Measurements from ENCODE around the gene GUCY2F.
A peak's percentile ranks its signal among the peaks of the same experiment; 100 is the strongest.

The GUCY2F gene

DNA sequence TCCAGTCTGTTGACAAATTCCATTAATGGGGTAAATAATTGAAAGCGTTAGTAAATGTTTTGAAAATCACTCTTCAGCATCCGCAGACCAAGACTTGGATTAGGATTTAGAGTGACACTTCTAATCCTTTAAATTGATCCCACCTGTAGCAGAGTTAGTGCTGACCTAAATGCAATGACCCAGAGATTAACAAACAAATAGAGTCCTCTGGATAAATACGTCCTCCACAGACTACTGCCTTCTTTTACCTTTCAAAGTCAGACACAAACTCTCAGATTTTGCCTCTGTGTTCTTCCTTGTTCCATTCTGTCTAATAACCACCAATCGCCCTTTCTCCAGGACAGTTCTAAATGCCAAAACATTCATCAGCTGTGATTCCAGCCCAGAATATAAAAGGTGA lies at the start of gene GUCY2F:
Gene GUCY2F (minus strand): TSS at position 101 of the 400 bp plus-strand sequence. CDS start 6,150 bp downstream, outside the sequence.
- no peak for DNase-seq (ENCODE audit: low spot score)

DNA sequence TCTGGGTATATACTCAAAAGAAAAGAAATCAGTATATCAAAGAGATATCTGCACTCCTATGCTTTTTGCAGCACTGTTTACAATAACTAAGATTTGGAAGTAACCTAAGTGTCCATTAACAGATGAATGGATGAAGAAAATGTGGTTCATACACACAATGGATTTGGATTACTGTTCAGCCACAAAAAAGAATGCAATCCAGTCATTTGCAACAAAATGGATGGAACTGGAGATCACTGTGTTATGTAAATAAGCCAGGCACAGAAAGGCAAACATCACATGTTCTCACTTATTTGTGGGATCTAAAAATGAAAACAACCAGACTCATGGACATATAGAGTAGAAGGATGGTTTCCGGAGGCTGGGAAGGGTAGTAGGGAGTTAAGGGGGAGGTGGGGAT lies 37.1 kb upstream of the GUCY2F start:
- no peak for DNase-seq (ENCODE audit: low spot score)

- no peak for DNase-seq (ENCODE audit: low spot score)
Observed at GRCh38 chrX:109511113-109511512, 29.2 kb upstream of the GUCY2F start.

- no peak for DNase-seq (ENCODE audit: low spot score)
Observed at GRCh38 chrX:109508915-109509314, 27.0 kb upstream of the GUCY2F start.

GRCh38 chrX:109501176-109501575 lies 19.3 kb upstream of the GUCY2F start:
- DNase-seq (ENCODE audit: low spot score): no peak

DNA sequence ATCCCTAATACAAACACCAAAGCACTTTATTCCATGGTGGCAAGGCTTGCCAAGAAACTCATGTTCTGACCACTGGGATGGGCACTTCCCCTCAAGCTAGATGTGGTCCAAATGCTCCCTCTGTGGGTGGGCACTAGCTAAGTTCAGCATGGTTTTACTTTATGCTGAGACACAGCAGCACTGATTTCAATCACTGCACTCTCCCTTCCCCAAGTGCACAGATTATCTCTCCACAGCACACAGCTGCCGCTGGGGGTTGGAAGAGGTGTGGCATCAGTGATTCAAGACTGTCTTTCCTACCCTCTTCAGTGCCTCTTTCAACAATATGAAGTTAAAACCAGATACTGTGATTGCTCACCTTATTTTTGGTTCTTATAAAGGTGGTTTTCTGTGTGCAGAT lies 16.5 kb upstream of the GUCY2F start:
- DNase-seq (ENCODE audit: low spot score): no peak

- DNase-seq (ENCODE audit: low spot score): no peak
Observed at GRCh38 chrX:109489174-109489573, 7.3 kb upstream of the GUCY2F start.

DNA sequence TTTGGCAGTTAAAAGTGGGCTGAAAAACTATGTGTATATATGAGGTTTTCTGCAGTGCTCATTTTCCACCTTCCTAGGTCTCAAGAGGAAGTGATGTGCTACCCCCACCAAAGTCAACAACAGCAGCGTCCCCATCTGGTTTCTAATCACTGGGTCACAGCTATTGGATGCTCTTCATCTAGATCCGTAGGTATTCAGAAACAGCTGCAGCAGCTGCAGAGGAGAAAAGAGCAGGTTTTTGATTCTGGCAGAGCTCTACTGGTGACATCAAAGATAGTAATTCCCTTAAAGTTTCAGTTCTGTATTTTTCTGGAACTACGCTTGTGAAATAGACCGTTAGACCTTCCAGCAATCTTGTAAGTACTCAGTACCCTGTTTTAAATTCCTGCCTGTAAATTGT lies 5.8 kb upstream of the GUCY2F start:
- DNase-seq (ENCODE audit: low spot score): no peak

- peak; percentile 55 for DNase-seq (ENCODE audit: low spot score)
Observed at GRCh38 chrX:109485470-109486340, 3.8 kb upstream of the GUCY2F start.

- no peak for DNase-seq (ENCODE audit: low spot score)
Observed at GRCh38 chrX:109484886-109485285, 3.0 kb upstream of the GUCY2F start.

- peak; percentile 51 for DNase-seq (ENCODE audit: low spot score)
Observed at GRCh38 chrX:109475174-109475891, 6.6 kb downstream of the GUCY2F start.

DNA sequence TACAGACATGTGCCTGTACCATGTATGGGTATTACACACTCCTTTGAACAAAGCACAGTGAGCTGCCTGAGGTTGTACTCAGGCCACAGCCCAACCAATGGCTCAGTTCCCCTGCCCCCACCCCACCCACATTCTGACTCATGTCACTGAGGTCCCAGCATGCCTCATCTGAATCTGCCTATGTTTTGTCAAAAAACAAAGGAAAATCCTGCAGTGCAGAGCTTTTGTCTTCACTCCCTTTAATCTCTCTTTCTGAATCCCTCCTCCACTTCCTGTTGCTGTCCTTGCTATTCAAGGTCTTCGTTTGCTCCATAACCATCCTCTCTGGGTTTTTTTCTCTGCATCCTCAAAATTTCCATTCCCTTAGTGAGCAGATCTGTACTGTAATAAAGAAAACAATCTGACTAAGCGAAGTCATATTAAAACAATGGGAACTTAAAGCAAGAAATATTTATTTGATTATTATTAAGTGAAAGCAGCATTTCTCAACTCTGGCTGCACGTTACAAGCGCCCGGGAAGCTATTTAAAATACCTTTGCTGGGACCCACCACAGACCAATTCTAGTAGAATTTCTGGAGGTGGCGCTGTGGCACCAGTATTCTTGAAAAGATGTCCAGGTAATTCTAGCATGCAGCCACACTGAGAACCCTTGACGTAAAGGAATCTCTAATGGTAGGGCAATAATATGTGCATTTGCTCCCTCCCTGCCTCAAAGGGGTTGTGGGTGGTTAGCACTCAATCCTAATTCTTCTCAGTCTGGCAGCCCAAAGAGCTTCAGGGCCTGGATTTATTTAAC lies 8.7 kb downstream of the GUCY2F start:
- peak; percentile 9 for DNase-seq (ENCODE audit: low spot score)

DNA sequence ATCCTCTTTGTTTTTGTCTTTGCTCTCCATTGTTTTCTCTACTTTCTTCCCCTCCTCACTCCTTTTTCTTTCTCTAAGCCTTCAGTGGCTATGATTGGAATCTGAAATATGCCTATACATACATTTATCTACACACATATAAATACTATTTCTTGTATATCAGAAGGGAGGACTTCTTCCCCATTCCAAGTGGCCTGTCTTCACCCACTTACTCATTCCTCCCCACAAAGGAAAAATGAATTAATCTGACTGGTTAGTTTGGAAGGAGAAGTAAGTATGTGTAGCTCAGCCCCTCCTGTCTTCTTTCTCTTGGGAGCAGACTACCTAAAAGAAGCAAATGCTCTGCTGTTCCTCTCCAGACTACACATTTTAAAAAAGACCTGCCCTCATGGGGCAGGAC lies 17.7 kb downstream of the GUCY2F start:
- no peak for DNase-seq (ENCODE audit: low spot score)

- DNase-seq (ENCODE audit: low spot score): no peak
Observed at GRCh38 chrX:109463784-109464183, 18.1 kb downstream of the GUCY2F start.

GRCh38 chrX:109448282-109448938 lies 33.5 kb downstream of the GUCY2F start:
- DNase-seq (ENCODE audit: low spot score): no peak

- no peak for DNase-seq (ENCODE audit: low spot score)
Observed at GRCh38 chrX:109441266-109441665, 40.6 kb downstream of the GUCY2F start.

- no peak for DNase-seq (ENCODE audit: low spot score)
Observed at GRCh38 chrX:109440475-109440874, 41.4 kb downstream of the GUCY2F start.

DNA sequence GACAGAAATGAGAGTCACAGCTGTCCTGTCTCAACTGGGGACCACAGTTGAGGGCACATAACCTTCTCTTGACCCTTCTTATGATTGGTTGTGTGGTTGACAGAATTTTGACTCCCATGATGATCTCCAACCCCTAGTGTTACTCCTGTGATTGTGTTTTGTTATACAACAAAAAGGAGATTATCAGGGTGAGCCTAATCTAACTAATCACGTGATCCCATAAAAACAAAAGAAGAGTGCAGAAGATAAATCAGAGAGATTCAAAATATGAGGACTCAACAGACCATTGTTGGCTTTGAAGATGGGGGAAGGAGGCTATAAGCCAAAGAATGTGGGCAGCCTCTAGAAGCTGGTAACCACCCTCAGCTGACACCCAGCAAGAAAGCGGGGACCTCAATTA lies 72.7 kb downstream of the GUCY2F start:
- no peak for DNase-seq (ENCODE audit: low spot score)

- DNase-seq (ENCODE audit: low spot score): no peak
Observed at GRCh38 chrX:109403922-109404321, 78.0 kb downstream of the GUCY2F start.

- no peak for DNase-seq (ENCODE audit: low spot score)
Observed at GRCh38 chrX:109399831-109400230, 82.1 kb downstream of the GUCY2F start.

DNA sequence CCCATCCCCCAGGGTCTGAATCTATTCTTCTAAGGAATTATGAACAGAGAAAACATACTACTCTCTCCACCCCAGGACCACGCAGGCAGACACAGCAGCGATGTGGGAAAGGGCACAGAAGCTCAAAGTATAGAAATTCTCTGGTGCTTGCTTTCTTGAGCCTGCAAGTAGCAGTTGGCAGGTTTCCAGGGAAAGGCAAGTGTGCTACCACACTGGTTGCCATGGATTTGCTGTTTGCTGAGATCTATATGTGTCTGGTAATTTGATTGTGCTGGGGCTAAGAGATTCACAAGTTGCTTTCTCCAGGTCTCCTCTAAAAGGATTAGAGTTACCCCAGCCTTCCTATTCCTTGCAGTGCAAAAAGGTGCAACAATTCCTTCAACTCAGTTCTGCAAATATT lies 83.1 kb downstream of the GUCY2F start:
- DNase-seq (ENCODE audit: low spot score): no peak

- no peak for DNase-seq (ENCODE audit: low spot score)
Observed at GRCh38 chrX:109398061-109398460, 83.8 kb downstream of the GUCY2F start.
